CD14-positive monocyte (primary cell): Measurements from ENCODE around the gene SDF4. TPM values are rescaled to one million over a fixed set of nuclear protein-coding genes. Genes with fewer than 3 reads are reported as not detected.
A peak's percentile ranks its signal among the peaks of the same experiment; 100 is the strongest.

Experiments used
- DNase-seq, 3 donors: peaks; one replicate each; pipeline ENCODE4 v3.0.0-alpha.2; 2011 to 2022
- H2AFZ ChIP-seq: 2 replicates; pipeline ENCODE4 v1.6.0; 2012; ENCODE audit warnings: mild to moderate bottlenecking, low read depth, low read length, inconsistent platforms; ENCODE audit not compliant: insufficient read depth, poor library complexity, severe bottlenecking
- H3K27ac ChIP-seq, 2 donors: 1 replicate in 1 of 2; 2 replicates in 1 of 2; pipeline ENCODE4 v1.5.1; 2012 to 2013; ENCODE audit warnings: low read length in 2 of 2, control low read depth in 1 of 2, inconsistent platforms in 1 of 2, low read depth in 1 of 2, mild to moderate bottlenecking in 1 of 2
- H3K27me3 ChIP-seq, 2 donors: one replicate each; pipeline versions ENCODE4 v1.6.0 to v1.6.1; 2011 to 2013; ENCODE audit warnings: low read length in 2 of 2; ENCODE audit not compliant: control insufficient read depth in 2 of 2, insufficient read depth in 2 of 2
- H3K36me3 ChIP-seq, 2 donors: replicated peaks in 1 of 2; 1 replicate in 1 of 2; 2 replicates in 1 of 2; pipeline versions ENCODE4 v1.5.1 to v1.6.1; 2012 to 2013; ENCODE audit warnings: low read length in 2 of 2, control low read depth in 1 of 2, inconsistent platforms in 1 of 2, mild to moderate bottlenecking in 1 of 2; ENCODE audit not compliant: insufficient read depth in 2 of 2, control insufficient read depth in 1 of 2
- H3K4me1 ChIP-seq, 2 donors: 1 replicate in 1 of 2; 2 replicates in 1 of 2; pipeline versions ENCODE4 v1.5.1 to v1.6.1; 2012 to 2013; ENCODE audit warnings: low read length in 2 of 2, control low read depth in 1 of 2, inconsistent platforms in 1 of 2, mild to moderate bottlenecking in 1 of 2, moderate library complexity in 1 of 2; ENCODE audit not compliant: insufficient read depth in 2 of 2, control insufficient read depth in 1 of 2
- H3K4me2 ChIP-seq: replicated peaks from 2 replicates; pipeline ENCODE3; 2012; ENCODE audit warnings: low read length, moderate library complexity, mild to moderate bottlenecking; ENCODE audit not compliant: poor library complexity, severe bottlenecking; ENCODE audit errors: extremely low read depth
- H3K4me3 ChIP-seq, 3 experiments: fragments of 200-600 bp in 1 of 3; sonication (generic) in 1 of 3; replicated peaks in 1 of 3; 1 replicate in 2 of 3; 2 replicates in 1 of 3; pipeline ENCODE4 v1.5.1; 2011 to 2013; ENCODE audit warnings: low read length in 3 of 3, mild to moderate bottlenecking in 3 of 3, control low read depth in 2 of 3, low read depth in 2 of 3, inconsistent platforms in 1 of 3, moderate library complexity in 1 of 3
- H3K79me2 ChIP-seq: 2 replicates; pipeline ENCODE4 v1.6.0; 2012; ENCODE audit warnings: mild to moderate bottlenecking, control low read depth, inconsistent platforms, low read length, moderate library complexity; ENCODE audit not compliant: insufficient read depth
- H3K9ac ChIP-seq: 2 replicates; pipeline ENCODE4 v1.6.0; 2017; ENCODE audit warnings: low read length, mild to moderate bottlenecking; ENCODE audit not compliant: insufficient read depth, poor library complexity, severe bottlenecking
- H3K9me3 ChIP-seq, 2 donors: replicated peaks in 1 of 2; 1 replicate in 1 of 2; 2 replicates in 1 of 2; pipeline versions ENCODE4 v1.5.1 to v1.6.1; 2012 to 2013; ENCODE audit warnings: low read length in 2 of 2, control low read depth in 1 of 2; ENCODE audit not compliant: control insufficient read depth in 1 of 2, insufficient read depth in 1 of 2
- H4K20me1 ChIP-seq: 2 replicates; pipeline ENCODE4 v1.6.0; 2012; ENCODE audit warnings: mild to moderate bottlenecking, low read length, control low read depth, moderate library complexity; ENCODE audit not compliant: insufficient read depth
- H3K27ac Mint-ChIP-seq, 7 donors: one replicate each; pipeline ENCODE4 v1.8.0; 2020; ENCODE audit warnings: mild to moderate bottlenecking in 7 of 7, mixed read lengths in 7 of 7, moderate library complexity in 6 of 7, inconsistent platforms in 2 of 7
- H3K27me3 Mint-ChIP-seq, 3 donors: one replicate each; pipeline ENCODE4 v1.8.0; 2021 to 2022; ENCODE audit warnings: low read depth in 3 of 3, mild to moderate bottlenecking in 3 of 3, mixed read lengths in 3 of 3, moderate library complexity in 3 of 3, inconsistent platforms in 1 of 3
- H3K36me3 Mint-ChIP-seq, 2 donors: one replicate each; pipeline ENCODE4 v1.8.0; 2020; ENCODE audit warnings: mixed read lengths in 2 of 2, inconsistent platforms in 1 of 2, mild to moderate bottlenecking in 1 of 2
- H3K4me1 Mint-ChIP-seq: one replicate; pipeline ENCODE4 v1.8.0; 2020; ENCODE audit warnings: mild to moderate bottlenecking, mixed read lengths
- H3K4me3 Mint-ChIP-seq, 2 donors: one replicate each; pipeline ENCODE4 v1.8.0; 2020; ENCODE audit warnings: mild to moderate bottlenecking in 2 of 2, mixed read lengths in 2 of 2, moderate library complexity in 1 of 2
- H3K9me3 Mint-ChIP-seq, 7 donors: one replicate each; pipeline ENCODE4 v1.8.0; 2020 to 2022; ENCODE audit warnings: mixed read lengths in 7 of 7, mild to moderate bottlenecking in 6 of 7, moderate library complexity in 6 of 7, inconsistent platforms in 2 of 7
- CTCF ChIP-seq: fragments of 200-600 bp; IDR thresholded peaks from one replicate; pipeline ENCODE4 v1.8.0; 2022; ENCODE audit warnings: antibody characterized with exemption, mild to moderate bottlenecking
- whole genome bisulfite sequencing: methylation state at CpG from one replicate; pipeline ENCODE4 v1.1.5; 2013; ENCODE audit warnings: missing lambda C conversion rate; ENCODE audit not compliant: insufficient coverage; 5-methylcytosine and 5-hydroxymethylcytosine counted together
- intact Hi-C, 2 donors: fragments of 100-400 bp; cut with micrococcal nuclease; formaldehyde crosslinking; loops; one replicate each; pipeline versions ENCODE4 v1.15.0 to v1.15.1; 2023
- polyA plus RNA-seq, 3 donors: library from polyadenylated mRNA; depleted of rRNA in 1 of 3; unstranded in 2 of 3; stranded (reverse) in 1 of 3; fragments of 300-500 nt in 2 of 3; fragments of >200 nt in 1 of 3; fragmentation: Illumina TruSeq in 2 of 3; gene quantifications; 1 replicate in 2 of 3; 2 replicates in 1 of 3; pipeline ENCODE4 v1.2.3, GENCODE V29; 2012 to 2021

The SDF4 gene
- polyA plus RNA-seq, 3 donors: 81.7 to 98.9 (median 89.0) TPM

GRCh38 chr1:1203561-1204424 lies 28.0 kb downstream of the SDF4 start:
- Mint-ChIP-seq H3K4me1 (peaks cover 3% of the 10 kb centered on the region), H3K9me3 (peaks cover 0 to 4% (median 2%) of the 10 kb centered on the region in 7 donors), H3K36me3 (peaks cover 0 to 1% of the 10 kb centered on the region in 2 donors), H3K27me3 (peaks cover 39 to 73% (median 45%) of the 10 kb centered on the region in 3 donors), H3K27ac (no peak overlapping the region), H3K4me3 (no peak overlapping the region)
- Histone ChIP-seq H4K20me1 (no peaks in the 10 kb centered on the region), H3K4me1 (no peaks in the 10 kb centered on the region), H3K27me3 (peaks cover 7 to 49% of the 10 kb centered on the region in 2 donors), H3K79me2 (no peaks in the 10 kb centered on the region), H3K4me2 (no peak overlapping the region), H3K9ac (no peak overlapping the region), H3K9me3 (no peaks in the 10 kb centered on the region), H3K27ac (no peak overlapping the region), H3K4me3 (no peak overlapping the region), H3K36me3 (no peaks in the 10 kb centered on the region), H2AFZ (no peak overlapping the region)
- no peak for TF ChIP-seq CTCF
- intact Hi-C loops: no loop called here
- DNase-seq: no peak
- whole genome bisulfite sequencing: 95% methylated on average over 40 of the region's 49 CpGs

GRCh38 chr1:1202831-1203560 lies 28.8 kb downstream of the SDF4 start:
- Histone ChIP-seq H4K20me1 (no peaks in the 10 kb centered on the region), H3K9ac (no peak overlapping the region), H3K4me3 (no peak overlapping the region), H3K4me1 (no peaks in the 10 kb centered on the region), H2AFZ (no peak overlapping the region), H3K79me2 (no peaks in the 10 kb centered on the region), H3K36me3 (no peaks in the 10 kb centered on the region), H3K4me2 (no peak overlapping the region), H3K27me3 (peaks cover 7 to 41% of the 10 kb centered on the region in 2 donors), H3K9me3 (no peaks in the 10 kb centered on the region), H3K27ac (no peak overlapping the region)
- no peak overlapping the region for H3K4me3 Mint-ChIP-seq
- H3K36me3 Mint-ChIP-seq: no peaks in the 10 kb centered on the region
- DNase-seq: no peak
- H3K27me3 Mint-ChIP-seq: peaks cover 35 to 70% (median 39%) of the 10 kb centered on the region in 3 donors
- no peaks in the 10 kb centered on the region for H3K4me1 Mint-ChIP-seq
- 98% methylated on average over 16 of the region's 27 CpGs for WGBS
- H3K9me3 Mint-ChIP-seq: peaks cover 0 to 4% (median 0%) of the 10 kb centered on the region in 7 donors
- TF ChIP-seq CTCF: no peak
- intact Hi-C loops: no loop called here
- peak overlapping the region in 1 of 7 donors; percentile 25 for H3K27ac Mint-ChIP-seq
